Measurements from ENCODE around the gene ORM1. TPM values are rescaled to one million over a fixed set of nuclear protein-coding genes. Genes with fewer than 3 reads are reported as not detected.
"Not testable (repeated sequence)": the region's sequence is repeated elsewhere in the genome, so short reads cannot be mapped to it uniquely, and the experiment has no call there.

ORM1 gene
- total RNA-seq, 1 experiment from 2014 or later = not detected

DNA sequence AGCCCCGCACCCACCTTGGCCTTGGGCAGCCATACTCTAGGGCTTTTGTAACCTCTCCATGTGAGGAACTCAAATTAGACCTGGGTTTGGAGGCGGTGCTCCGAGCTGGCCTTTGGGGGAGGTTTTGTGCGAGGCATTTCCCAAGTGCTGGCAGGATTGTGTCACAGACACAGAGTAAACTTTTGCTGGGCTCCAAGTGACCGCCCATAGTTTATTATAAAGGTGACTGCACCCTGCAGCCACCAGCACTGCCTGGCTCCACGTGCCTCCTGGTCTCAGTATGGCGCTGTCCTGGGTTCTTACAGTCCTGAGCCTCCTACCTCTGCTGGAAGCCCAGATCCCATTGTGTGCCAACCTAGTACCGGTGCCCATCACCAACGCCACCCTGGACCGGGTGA, 6.7 kb downstream of the ORM1 start, which contains the start of gene ORM2:
Gene ORM2, plus strand, starts transcription at position 245 of the 398 bp plus-strand sequence. Its CDS starts 36 bp downstream, at position 281.
- not testable (repeated sequence) for H3K9me3 ChIP-seq (ENCODE audit: low read length); H3K27me3 ChIP-seq (ENCODE audit: low read length); H3K36me3 ChIP-seq (ENCODE audit: insufficient read depth, low read length); H3K9ac ChIP-seq (ENCODE audit: low read length); H3K27ac ChIP-seq (ENCODE audit: low read length); H4K20me1 ChIP-seq (ENCODE audit: insufficient read depth, low read depth, low read length); H3K4me3 ChIP-seq (ENCODE audit: low read length); DNase-seq; H3K9me2 ChIP-seq (replicated peaks; ENCODE audit: insufficient read depth, low read length); H3K4me2 ChIP-seq (ENCODE audit: low read depth, low read length, poor library complexity, severe bottlenecking); H2AFZ ChIP-seq (ENCODE audit: low read length); H3K4me1 ChIP-seq (ENCODE audit: low read length); H3K79me2 ChIP-seq (ENCODE audit: low read length)

DNA sequence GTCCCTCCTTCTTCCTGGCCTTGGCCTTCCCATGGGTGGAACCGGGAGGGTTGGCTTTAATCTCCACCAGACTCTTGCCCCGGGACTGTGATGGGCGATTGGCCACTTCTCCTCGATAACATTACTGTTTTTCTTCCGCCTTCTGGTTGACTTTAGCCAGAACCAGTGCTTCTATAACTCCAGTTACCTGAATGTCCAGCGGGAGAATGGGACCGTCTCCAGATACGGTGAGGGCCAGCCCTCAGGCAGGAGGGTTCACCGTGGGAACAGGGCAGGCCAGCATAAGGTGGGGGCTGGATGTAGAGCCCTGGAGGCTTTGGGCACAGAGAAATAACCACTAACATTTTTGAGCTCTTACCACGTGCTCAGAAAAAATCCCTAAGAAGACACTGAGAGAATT, 7.7 kb downstream of the ORM1 start:
- no peak overlapping the region for H3K4me3 ChIP-seq (ENCODE audit: low read length)
- H4K20me1 ChIP-seq (ENCODE audit: insufficient read depth, low read depth, low read length) = no peaks in the 10 kb centered on the region
- H3K27me3 ChIP-seq (ENCODE audit: low read length) = no peaks in the 10 kb centered on the region
- H3K9ac ChIP-seq (ENCODE audit: low read length) = no peak overlapping the region
- peaks cover 11% of the 10 kb centered on the region for H3K36me3 ChIP-seq (ENCODE audit: insufficient read depth, low read length)
- H3K4me1 ChIP-seq (ENCODE audit: low read length) = no peaks in the 10 kb centered on the region
- DNase-seq = no peak
- H3K4me2 ChIP-seq (ENCODE audit: low read depth, low read length, poor library complexity, severe bottlenecking) = no peak overlapping the region
- no peak overlapping the region for H3K27ac ChIP-seq (ENCODE audit: low read length)
- H3K9me2 ChIP-seq (replicated peaks; ENCODE audit: insufficient read depth, low read length) = no peaks in the 10 kb centered on the region
- no peaks in the 10 kb centered on the region for H3K9me3 ChIP-seq (ENCODE audit: low read length)
- no peaks in the 10 kb centered on the region for H3K79me2 ChIP-seq (ENCODE audit: low read length)
- no peak overlapping the region for H2AFZ ChIP-seq (ENCODE audit: low read length)

DNA sequence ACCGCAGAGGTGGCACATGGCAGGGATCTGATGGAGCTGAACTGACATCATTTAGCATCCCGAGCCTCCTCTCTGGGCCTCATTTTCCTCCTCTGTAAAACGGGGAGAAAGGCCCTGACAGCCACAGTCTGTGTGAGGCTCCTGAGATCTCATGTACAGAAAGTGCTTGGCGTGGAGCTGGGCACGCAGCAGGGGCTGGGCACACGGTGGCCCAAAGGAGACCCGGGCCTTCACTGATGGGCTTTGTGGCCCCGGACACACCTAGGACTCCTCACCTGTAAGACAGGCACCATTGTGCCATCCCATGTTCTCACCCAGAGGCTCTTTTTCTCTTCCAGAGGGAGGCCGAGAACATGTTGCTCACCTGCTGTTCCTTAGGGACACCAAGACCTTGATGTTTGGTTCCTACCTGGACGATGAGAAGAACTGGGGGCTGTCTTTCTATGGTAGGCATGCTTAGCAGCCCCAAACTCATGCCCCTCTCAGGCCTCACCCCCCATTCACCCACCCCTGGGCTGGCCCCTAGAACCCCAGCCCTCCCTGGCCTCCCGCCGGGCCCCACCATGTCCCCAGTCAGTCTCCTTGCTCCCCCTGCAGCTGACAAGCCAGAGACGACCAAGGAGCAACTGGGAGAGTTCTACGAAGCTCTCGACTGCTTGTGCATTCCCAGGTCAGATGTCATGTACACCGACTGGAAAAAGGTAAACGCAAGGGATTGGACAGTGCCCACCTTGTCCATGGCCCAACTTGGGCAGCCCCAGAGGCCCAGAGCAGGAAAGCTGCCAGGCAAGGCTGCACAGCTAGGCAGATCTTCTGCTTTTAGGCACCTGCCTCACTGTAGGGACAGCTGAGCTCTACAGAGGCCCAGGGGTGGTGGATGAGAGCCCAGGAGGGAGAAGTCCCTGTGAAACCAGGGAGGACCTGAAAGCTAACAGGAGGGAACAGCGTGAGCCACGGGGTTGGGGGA, 8.6 kb downstream of the ORM1 start:
- H3K27me3 ChIP-seq (ENCODE audit: low read length); H3K79me2 ChIP-seq (ENCODE audit: low read length); H3K4me3 ChIP-seq (ENCODE audit: low read length); DNase-seq; H3K4me2 ChIP-seq (ENCODE audit: low read depth, low read length, poor library complexity, severe bottlenecking); H3K9ac ChIP-seq (ENCODE audit: low read length); H3K4me1 ChIP-seq (ENCODE audit: low read length); H3K9me2 ChIP-seq (replicated peaks; ENCODE audit: insufficient read depth, low read length); H4K20me1 ChIP-seq (ENCODE audit: insufficient read depth, low read depth, low read length); H3K9me3 ChIP-seq (ENCODE audit: low read length); H3K27ac ChIP-seq (ENCODE audit: low read length); H2AFZ ChIP-seq (ENCODE audit: low read length): not testable (repeated sequence)
- H3K36me3 ChIP-seq (ENCODE audit: insufficient read depth, low read length) = peaks cover 20% of the 10 kb centered on the region

GRCh38 chr9:114332474-114333040, 9.7 kb downstream of the ORM1 start:
- not testable (repeated sequence) for H3K27me3 ChIP-seq (ENCODE audit: low read length); DNase-seq; H3K27ac ChIP-seq (ENCODE audit: low read length); H3K9ac ChIP-seq (ENCODE audit: low read length); H3K79me2 ChIP-seq (ENCODE audit: low read length); H3K9me2 ChIP-seq (replicated peaks; ENCODE audit: insufficient read depth, low read length); H4K20me1 ChIP-seq (ENCODE audit: insufficient read depth, low read depth, low read length); H3K4me1 ChIP-seq (ENCODE audit: low read length); H2AFZ ChIP-seq (ENCODE audit: low read length); H3K9me3 ChIP-seq (ENCODE audit: low read length); H3K4me3 ChIP-seq (ENCODE audit: low read length); H3K4me2 ChIP-seq (ENCODE audit: low read depth, low read length, poor library complexity, severe bottlenecking)
- H3K36me3 ChIP-seq (ENCODE audit: insufficient read depth, low read length) = peaks cover 28% of the 10 kb centered on the region

GRCh38 chr9:114333718-114334117, 10.8 kb downstream of the ORM1 start:
- peaks cover 38% of the 10 kb centered on the region for H3K36me3 ChIP-seq (ENCODE audit: insufficient read depth, low read length)
- not testable (repeated sequence) for H3K9me2 ChIP-seq (replicated peaks; ENCODE audit: insufficient read depth, low read length); DNase-seq; H3K4me3 ChIP-seq (ENCODE audit: low read length); H3K27me3 ChIP-seq (ENCODE audit: low read length); H3K4me2 ChIP-seq (ENCODE audit: low read depth, low read length, poor library complexity, severe bottlenecking); H3K79me2 ChIP-seq (ENCODE audit: low read length); H3K9ac ChIP-seq (ENCODE audit: low read length); H2AFZ ChIP-seq (ENCODE audit: low read length); H3K4me1 ChIP-seq (ENCODE audit: low read length); H4K20me1 ChIP-seq (ENCODE audit: insufficient read depth, low read depth, low read length); H3K27ac ChIP-seq (ENCODE audit: low read length); H3K9me3 ChIP-seq (ENCODE audit: low read length)

DNA sequence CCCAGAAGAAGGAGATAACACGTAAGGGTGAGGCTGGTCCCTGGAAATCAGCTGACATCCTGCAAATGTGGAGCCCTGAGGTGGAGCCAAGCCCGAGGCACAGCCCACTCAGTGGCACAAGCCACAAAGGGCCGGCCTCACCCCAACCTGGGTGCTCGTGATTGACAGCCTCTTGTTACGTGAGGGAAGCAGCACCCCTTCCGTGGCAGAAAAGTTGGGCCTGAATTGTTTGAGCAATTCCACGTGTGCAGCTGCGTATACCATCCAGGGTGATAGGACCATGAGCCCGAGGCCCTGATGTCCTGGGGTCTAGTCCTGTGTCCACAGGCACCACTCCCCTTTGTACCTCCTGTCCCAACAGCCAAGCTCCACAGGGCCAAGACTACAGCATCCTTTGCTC, 11.6 kb downstream of the ORM1 start:
- no peak overlapping the region for H3K9ac ChIP-seq (ENCODE audit: low read length)
- H3K4me1 ChIP-seq (ENCODE audit: low read length) = no peaks in the 10 kb centered on the region
- no peaks in the 10 kb centered on the region for H3K27me3 ChIP-seq (ENCODE audit: low read length)
- no peak overlapping the region for H2AFZ ChIP-seq (ENCODE audit: low read length)
- no peak overlapping the region for H3K4me2 ChIP-seq (ENCODE audit: low read depth, low read length, poor library complexity, severe bottlenecking)
- H3K79me2 ChIP-seq (ENCODE audit: low read length) = no peaks in the 10 kb centered on the region
- H3K36me3 ChIP-seq (ENCODE audit: insufficient read depth, low read length) = peaks cover 44% of the 10 kb centered on the region
- no peaks in the 10 kb centered on the region for H3K9me2 ChIP-seq (replicated peaks; ENCODE audit: insufficient read depth, low read length)
- H3K9me3 ChIP-seq (ENCODE audit: low read length) = no peaks in the 10 kb centered on the region
- DNase-seq = no peak
- 0 out of 2 replicates have a peak, but pooled peaks cover 6% of the 10 kb centered on the region for H4K20me1 ChIP-seq (ENCODE audit: insufficient read depth, low read depth, low read length)
- no peak overlapping the region for H3K27ac ChIP-seq (ENCODE audit: low read length)
- no peak overlapping the region for H3K4me3 ChIP-seq (ENCODE audit: low read length)

DNA sequence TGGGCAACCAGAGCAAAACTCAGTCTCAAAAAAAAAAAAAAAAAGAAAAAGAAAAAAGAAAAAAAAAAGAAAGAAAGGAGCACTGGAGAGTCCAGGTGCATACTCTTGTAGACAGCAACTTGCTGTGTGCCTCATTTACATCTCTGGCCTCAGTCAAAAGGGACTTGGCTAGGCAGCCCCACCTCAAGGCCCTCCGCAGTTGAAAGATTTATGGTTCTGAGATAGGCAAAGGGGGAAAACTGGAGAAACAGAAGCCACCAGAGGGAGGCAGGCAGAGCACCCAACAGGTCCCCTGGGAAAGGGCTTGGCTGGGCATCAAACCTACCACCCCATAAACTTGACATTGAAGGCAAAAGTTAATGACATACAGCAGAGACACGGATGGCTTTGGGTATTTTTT, 12.8 kb downstream of the ORM1 start:
- no peak overlapping the region for H3K4me3 ChIP-seq (ENCODE audit: low read length)
- H3K27me3 ChIP-seq (ENCODE audit: low read length) = no peaks in the 10 kb centered on the region
- no peak for DNase-seq
- H3K9me3 ChIP-seq (ENCODE audit: low read length) = no peaks in the 10 kb centered on the region
- H3K27ac ChIP-seq (ENCODE audit: low read length) = no peak overlapping the region
- 0 out of 2 replicates have a peak, but pooled peaks cover 6% of the 10 kb centered on the region for H4K20me1 ChIP-seq (ENCODE audit: insufficient read depth, low read depth, low read length)
- no peaks in the 10 kb centered on the region for H3K79me2 ChIP-seq (ENCODE audit: low read length)
- no peak overlapping the region for H2AFZ ChIP-seq (ENCODE audit: low read length)
- no peak overlapping the region for H3K9ac ChIP-seq (ENCODE audit: low read length)
- H3K36me3 ChIP-seq (ENCODE audit: insufficient read depth, low read length) = peaks cover 53% of the 10 kb centered on the region
- no peak overlapping the region for H3K4me2 ChIP-seq (ENCODE audit: low read depth, low read length, poor library complexity, severe bottlenecking)
- no peaks in the 10 kb centered on the region for H3K4me1 ChIP-seq (ENCODE audit: low read length)
- H3K9me2 ChIP-seq (replicated peaks; ENCODE audit: insufficient read depth, low read length) = no peaks in the 10 kb centered on the region

GRCh38 chr9:114336157-114336556, 13.3 kb downstream of the ORM1 start:
- no peak overlapping the region for H3K27ac ChIP-seq (ENCODE audit: low read length)
- no peak for DNase-seq
- H3K4me2 ChIP-seq (ENCODE audit: low read depth, low read length, poor library complexity, severe bottlenecking) = no peak overlapping the region
- no peak overlapping the region for H3K4me3 ChIP-seq (ENCODE audit: low read length)
- H3K79me2 ChIP-seq (ENCODE audit: low read length) = no peaks in the 10 kb centered on the region
- H3K27me3 ChIP-seq (ENCODE audit: low read length) = no peaks in the 10 kb centered on the region
- no peaks in the 10 kb centered on the region for H3K9me3 ChIP-seq (ENCODE audit: low read length)
- no peak overlapping the region for H3K9ac ChIP-seq (ENCODE audit: low read length)
- H3K4me1 ChIP-seq (ENCODE audit: low read length) = no peaks in the 10 kb centered on the region
- H3K36me3 ChIP-seq (ENCODE audit: insufficient read depth, low read length) = peaks cover 57% of the 10 kb centered on the region
- H4K20me1 ChIP-seq (ENCODE audit: insufficient read depth, low read depth, low read length) = 0 out of 2 replicates have a peak, but pooled peaks cover 6% of the 10 kb centered on the region
- no peak overlapping the region for H2AFZ ChIP-seq (ENCODE audit: low read length)
- H3K9me2 ChIP-seq (replicated peaks; ENCODE audit: insufficient read depth, low read length) = no peaks in the 10 kb centered on the region
